SK-N-SH treated with all-trans-retinoic acid at 6 μM for 48 hours (cell line): ENCODE data around the gene DPY19L2.
"Not testable (repeated sequence)": the region's sequence is repeated elsewhere in the genome, so short reads cannot be mapped to it uniquely, and the experiment has no call there.

Experiments
- ARNTL ChIP-seq: fragments of 450-650 bp; formaldehyde crosslinking; IDR thresholded peaks from 2 replicates; pipeline ENCODE4 v1.5.0; 2020; ENCODE audit warnings: low read depth, mild to moderate bottlenecking, moderate library complexity, borderline replicate concordance
- CSDC2 ChIP-seq: fragments of 250-450 bp; sonication (Bioruptor Pico); IDR thresholded peaks from 2 replicates; pipeline ENCODE4 v1.5.0; 2020; ENCODE audit warnings: mild to moderate bottlenecking, moderate library complexity
- OSR1 ChIP-seq: fragments of 250-450 bp; sonication (Bioruptor Pico); IDR thresholded peaks from 2 replicates; pipeline ENCODE4 v1.8.0; 2022; ENCODE audit warnings: moderate library complexity, mild to moderate bottlenecking, inconsistent platforms
- PPARA ChIP-seq: fragments of 250-450 bp; sonication (Bioruptor Pico); IDR thresholded peaks from 2 replicates; pipeline ENCODE4 v1.5.0; 2020; ENCODE audit warnings: mild to moderate bottlenecking, borderline replicate concordance
- ZFP30 ChIP-seq: fragments of 450-650 bp; formaldehyde crosslinking; IDR thresholded peaks from 2 replicates; pipeline ENCODE4 v1.5.0; 2022; ENCODE audit warnings: mild to moderate bottlenecking, moderate library complexity
- TF ChIP-seq, protein P1 (sequence below): fragments of 250-450 bp; sonication (Bioruptor Pico); IDR thresholded peaks from 2 replicates; pipeline ENCODE4 v1.5.1; 2020; ENCODE audit warnings: low read depth, mild to moderate bottlenecking, moderate library complexity
- TF ChIP-seq, protein P2 (sequence below): fragments of 250-450 bp; sonication (Bioruptor Pico); IDR thresholded peaks from 2 replicates; pipeline ENCODE4 v1.8.0; 2020; ENCODE audit warnings: mild to moderate bottlenecking, moderate library complexity, borderline replicate concordance

DNA sequence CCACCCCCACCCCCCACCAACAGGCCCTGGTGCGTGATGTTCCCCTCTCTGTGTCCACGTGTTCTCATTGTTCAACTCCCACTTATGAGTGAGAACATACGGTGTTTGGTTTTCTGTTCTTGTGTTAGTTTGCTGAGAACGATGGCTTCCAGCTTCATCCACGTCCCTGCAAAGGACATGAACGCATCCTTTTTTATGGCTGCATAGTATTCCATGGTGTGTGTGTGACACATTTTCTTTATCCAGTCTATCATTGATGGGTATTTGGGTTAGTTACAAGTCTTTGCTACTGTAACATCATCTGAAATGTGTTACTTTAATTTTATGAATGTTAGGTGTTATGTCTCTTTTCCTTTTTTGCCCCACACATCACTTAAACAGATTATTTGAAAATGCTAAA is 109.8 kb downstream of the DPY19L2 start:
- TF ChIP-seq PPARA; ARNTL (CRISPR knock-in tag); ZFP30; OSR1 (CRISPR knock-in tag); CSDC2 (CRISPR knock-in tag): not testable (repeated sequence)
- TF ChIP-seq, protein P1, sequence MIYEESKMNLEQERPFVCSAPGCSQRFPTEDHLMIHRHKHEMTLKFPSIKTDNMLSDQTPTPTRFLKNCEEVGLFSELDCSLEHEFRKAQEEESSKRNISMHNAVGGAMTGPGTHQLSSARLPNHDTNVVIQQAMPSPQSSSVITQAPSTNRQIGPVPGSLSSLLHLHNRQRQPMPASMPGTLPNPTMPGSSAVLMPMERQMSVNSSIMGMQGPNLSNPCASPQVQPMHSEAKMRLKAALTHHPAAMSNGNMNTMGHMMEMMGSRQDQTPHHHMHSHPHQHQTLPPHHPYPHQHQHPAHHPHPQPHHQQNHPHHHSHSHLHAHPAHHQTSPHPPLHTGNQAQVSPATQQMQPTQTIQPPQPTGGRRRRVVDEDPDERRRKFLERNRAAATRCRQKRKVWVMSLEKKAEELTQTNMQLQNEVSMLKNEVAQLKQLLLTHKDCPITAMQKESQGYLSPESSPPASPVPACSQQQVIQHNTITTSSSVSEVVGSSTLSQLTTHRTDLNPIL (CRISPR knock-in tag) = not testable (repeated sequence)
- TF ChIP-seq, protein P2, sequence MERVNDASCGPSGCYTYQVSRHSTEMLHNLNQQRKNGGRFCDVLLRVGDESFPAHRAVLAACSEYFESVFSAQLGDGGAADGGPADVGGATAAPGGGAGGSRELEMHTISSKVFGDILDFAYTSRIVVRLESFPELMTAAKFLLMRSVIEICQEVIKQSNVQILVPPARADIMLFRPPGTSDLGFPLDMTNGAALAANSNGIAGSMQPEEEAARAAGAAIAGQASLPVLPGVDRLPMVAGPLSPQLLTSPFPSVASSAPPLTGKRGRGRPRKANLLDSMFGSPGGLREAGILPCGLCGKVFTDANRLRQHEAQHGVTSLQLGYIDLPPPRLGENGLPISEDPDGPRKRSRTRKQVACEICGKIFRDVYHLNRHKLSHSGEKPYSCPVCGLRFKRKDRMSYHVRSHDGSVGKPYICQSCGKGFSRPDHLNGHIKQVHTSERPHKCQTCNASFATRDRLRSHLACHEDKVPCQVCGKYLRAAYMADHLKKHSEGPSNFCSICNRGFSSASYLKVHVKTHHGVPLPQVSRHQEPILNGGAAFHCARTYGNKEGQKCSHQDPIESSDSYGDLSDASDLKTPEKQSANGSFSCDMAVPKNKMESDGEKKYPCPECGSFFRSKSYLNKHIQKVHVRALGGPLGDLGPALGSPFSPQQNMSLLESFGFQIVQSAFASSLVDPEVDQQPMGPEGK = not testable (repeated sequence)
